GM20431 (cell line): Measurements from ENCODE around the gene PCMT1.
"Not testable (repeated sequence)": the region's sequence is repeated elsewhere in the genome, so short reads cannot be mapped to it uniquely, and the experiment has no call there.

Experiments used
- in situ Hi-C: fragments of 300-500 bp; cut with MseI, MboI; formaldehyde crosslinking; loops from one replicate; pipeline ENCODE4 v1.15.0; 2020; ENCODE audit warnings: low sequenced_read_pairs; ENCODE audit not compliant: unreplicated experiment

The PCMT1 gene

GRCh38 chr6:149749594-149750135, at the start of gene PCMT1:
Gene PCMT1 (plus strand): TSS chr6:149749741. CDS start chr6:149749902, 161 bp downstream.
- in situ Hi-C loops = no loop called here

DNA sequence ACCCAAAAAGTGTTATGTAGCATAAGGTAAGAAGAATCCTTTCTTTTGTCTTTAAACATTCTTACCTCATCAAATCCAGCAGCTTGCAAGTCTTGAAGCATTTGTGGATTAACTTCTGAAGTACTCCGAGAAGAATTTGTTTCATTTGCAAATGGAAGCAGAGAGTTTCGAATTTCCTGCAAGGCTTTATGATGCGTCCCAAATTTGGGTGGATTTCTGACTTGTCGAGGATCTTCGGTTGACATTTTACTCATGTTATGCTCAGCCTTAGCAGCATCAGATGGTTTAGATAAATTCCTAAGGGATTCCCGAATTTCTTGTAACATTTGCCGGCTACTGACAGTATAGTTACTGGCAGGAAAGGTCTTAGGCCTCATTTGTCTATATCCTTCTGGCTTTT, 47.8 kb upstream of the PCMT1 start:
- in situ Hi-C loops = no loop called here

DNA sequence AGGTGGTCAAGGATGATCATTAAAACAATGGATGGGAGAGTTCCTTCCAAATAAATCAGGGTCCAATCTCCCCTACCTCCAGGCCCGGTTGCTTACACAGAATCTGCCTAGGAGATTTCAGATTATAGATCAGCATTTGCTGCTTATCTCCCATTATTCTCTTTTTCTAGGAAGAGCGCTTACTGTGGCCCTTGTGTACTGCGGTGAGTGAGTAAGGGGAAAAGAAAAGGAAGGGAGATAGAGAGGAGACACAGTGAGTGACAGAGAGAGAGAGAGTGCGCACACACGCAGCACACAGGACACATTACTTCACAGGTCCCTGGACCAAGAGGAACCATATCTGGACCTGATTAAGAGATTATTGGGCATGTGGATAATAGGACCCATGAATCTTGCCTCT, 37.8 kb upstream of the PCMT1 start:
- in situ Hi-C loops = no loop called here

- in situ Hi-C loops = no loop called here
Observed at GRCh38 chr6:149714442-149714841, 35.1 kb upstream of the PCMT1 start.

DNA sequence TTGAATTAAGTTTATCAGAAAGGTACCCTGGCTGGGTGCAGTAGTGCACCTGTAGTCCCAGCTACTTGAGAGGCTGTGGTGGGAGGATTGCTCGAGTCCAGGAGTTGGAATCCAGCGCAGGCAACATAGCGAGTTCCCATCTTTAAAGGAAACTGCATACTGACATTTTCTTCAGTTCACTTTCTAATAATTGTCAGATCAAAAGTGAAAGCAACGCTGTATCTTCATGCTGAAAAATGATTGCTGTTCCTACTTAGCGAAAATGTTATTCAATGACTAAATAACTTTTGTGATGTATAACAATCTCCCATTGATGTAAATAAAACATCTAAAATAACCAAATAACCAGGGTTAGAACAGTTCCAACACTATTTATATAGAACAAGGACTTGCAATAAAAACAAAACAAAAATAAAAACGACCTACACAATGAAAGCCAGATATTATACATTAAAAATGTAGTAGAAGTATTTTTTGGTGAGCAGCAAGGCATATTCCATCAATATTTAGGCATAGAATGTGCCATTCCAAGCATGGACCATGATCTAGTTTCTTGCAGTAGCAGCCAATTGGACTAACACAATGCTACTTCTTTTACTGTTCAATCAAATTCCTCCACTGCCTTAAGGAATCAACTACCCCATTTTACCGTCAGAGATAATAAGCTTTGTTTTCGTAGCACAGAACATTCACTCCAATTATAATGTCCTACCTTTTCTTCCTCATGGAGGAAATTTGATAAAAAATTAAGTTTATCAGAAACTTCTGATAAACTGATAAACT, 33.2 kb upstream of the PCMT1 start:
- in situ Hi-C loops = no loop called here

DNA sequence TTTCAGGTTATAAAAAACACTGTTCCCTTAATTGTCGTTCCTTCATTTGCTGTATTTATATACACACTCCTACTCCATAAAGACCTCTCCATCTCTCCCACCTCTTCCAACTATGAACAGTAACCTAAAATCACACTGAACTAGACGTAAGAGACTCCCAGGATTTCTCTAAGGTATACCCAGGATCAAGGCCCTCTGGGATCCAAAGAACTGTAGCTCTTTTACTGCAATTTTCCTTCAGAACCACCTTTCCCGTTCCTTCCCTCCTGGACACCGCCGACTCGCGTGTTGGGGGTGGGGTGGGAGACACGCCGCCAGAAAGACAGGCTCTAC, 32.3 kb upstream of the PCMT1 start:
- in situ Hi-C loops = no loop called here

GRCh38 chr6:149717588-149718458, 31.7 kb upstream of the PCMT1 start, which contains the start of gene LATS1:
Gene LATS1 (minus strand): TSS chr6:149718101. CDS start chr6:149702126, 15,975 bp downstream.
- in situ Hi-C loops = no loop called here

GRCh38 chr6:149719531-149719930, 30.0 kb upstream of the PCMT1 start:
- in situ Hi-C loops = no loop called here

DNA sequence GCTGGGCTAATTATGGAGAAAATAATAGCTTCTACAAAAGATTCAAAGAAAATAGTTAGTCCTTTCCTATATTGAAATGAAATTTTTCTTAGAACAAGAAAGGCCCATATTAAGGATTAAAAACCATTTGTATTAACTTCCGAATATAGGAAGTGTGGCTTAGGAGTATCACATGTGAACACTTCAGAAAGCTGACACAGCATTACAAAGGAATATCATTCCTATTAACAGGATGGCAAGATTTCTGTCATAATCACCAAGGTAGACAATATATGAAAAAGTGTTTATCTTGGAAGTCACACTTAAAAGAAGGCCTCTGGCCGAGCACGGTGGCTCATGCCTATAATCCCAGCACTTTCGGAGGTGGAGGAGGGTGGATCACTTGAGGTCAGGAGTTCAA, 26.3 kb upstream of the PCMT1 start:
- in situ Hi-C loops = no loop called here

DNA sequence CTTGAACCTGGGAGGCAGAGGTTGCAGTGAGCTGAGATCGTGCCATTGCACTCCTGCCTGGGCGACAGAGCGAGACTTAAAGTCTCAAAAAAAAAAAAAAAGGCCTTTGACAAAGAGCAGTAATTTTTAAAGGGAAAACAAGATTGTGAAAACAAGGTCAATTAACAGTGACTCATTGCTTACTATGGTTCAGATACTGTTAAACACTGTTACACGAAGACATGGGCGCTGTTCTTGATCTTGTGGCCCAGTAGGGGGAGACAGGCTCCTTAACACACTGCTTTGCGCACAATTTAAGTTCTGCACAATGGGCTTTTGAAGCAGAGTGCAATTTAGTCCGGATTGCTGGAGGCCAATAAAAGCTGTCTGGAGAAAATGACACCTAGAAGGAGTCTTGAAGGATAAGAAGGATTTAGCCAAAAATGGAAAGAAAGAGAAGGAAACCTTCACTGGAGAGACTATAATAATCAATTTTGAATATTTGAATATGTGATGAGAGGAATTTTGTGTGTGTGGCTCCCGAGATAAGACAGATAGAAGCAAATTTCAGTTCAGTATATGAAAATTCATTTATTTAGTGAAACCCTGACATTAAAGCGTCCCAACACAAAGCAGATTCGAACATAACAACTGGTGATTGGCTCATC, 25.6 kb upstream of the PCMT1 start:
- in situ Hi-C loops = no loop called here

DNA sequence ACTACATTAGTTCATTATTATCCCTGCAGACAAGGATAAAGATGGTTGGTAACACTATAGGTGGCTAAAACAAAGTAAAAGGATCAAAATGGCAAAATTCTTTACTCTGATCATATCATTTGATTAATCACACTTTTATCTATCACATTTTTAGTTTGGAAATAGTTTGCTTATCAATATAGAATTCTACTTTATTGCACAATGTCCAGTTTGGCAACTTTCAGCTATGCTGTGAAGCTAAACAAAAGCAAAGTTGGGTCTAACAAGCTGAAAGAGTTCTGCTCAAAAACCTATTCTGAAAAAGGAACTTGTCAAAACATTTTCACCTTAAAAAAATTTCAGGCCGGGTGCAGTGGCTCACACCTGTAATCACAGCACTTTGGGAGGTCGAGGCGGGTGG, 23.8 kb upstream of the PCMT1 start:
- in situ Hi-C loops = no loop called here

DNA sequence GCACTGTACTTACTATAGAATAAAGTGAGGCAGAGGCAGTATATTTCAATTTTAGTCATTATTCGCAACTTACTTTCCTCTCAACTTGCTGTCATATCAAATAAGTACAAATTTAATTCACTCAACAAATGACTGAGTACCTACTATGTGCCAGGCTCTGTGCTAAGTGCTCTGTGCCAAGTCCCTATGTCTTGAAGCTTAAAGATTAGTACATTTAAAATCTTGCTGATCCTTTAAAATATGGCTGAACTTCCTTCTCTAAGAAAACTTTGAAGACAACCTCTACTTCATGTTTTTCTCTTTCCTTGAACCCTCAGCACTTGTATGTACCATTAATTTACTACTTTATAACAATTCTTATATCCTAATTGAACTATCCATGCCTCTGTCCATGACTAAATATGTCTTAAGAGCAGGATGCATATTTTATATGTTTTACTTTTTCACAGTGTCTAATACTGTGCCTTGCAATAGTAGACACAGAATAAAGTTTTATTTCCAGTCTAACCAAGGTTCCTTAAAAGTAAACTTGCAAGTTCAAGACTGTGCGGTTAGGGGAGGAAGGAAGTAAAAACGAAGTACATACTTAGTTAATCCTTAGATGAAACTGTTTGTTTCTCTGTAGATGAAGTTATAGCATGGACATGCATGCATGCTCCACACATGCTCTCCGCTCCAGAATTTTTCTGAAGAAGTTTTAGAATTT, 21.6 kb upstream of the PCMT1 start:
- in situ Hi-C loops = no loop called here

GRCh38 chr6:149728499-149729234, 20.9 kb upstream of the PCMT1 start:
- in situ Hi-C loops = no loop called here

DNA sequence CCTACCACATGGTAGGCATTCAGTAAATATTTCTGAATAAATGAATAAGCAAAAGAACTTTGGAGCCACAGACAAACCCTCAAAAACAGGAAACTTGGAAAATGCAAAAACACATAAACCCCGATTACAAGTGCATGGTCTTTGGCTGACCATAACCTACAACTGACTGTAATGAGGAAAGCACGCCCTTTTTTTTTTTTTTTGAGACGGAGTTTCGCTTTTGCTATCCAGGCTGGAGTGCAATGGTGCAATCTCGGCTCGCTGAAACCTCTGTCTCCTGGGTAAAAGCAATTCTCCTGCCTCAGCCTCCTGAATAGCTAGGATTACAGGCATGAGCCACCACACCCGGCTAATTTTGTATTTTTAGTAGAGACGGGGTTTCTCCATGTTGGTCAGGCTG, 19.7 kb upstream of the PCMT1 start:
- in situ Hi-C loops = no loop called here

GRCh38 chr6:149733089-149733720, 16.3 kb upstream of the PCMT1 start:
- in situ Hi-C loops = no loop called here

GRCh38 chr6:149734915-149735314, 14.6 kb upstream of the PCMT1 start:
- in situ Hi-C loops = no loop called here

DNA sequence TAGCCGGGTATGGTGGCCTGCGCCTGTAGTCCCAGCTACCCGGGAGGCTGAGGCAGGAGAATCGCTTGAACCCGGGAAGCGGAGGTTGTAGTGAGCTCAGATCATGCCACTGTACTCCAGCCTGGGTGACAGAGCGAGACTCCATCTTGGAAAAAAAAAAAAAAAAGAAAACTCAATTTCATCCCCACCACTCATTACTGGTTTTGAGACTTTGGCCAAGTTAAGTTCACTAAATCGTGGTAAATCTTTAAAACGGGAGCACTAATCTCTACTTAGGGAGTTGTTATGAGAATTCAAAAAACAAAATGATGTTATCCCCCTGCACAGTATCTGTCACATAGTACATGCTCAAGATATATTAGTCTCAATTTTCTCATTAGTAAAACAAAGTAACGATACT, 4.3 kb upstream of the PCMT1 start:
- in situ Hi-C loops = not testable (repeated sequence)

GRCh38 chr6:149746147-149746946, 3.2 kb upstream of the PCMT1 start, which contains the start of gene NUP43:
Gene NUP43 (minus strand): TSS chr6:149746529. CDS start chr6:149746495, 34 bp downstream.
- in situ Hi-C loops = no loop called here
